HEK293 (cell line): ENCODE data around the gene C16orf95.

Experiments used
- CTCF ChIA-PET: fragments of 350-600 bp; formaldehyde crosslinking; extraction: SDS; loops from one replicate; lab custom pipeline; 2021; ENCODE audit warnings: antibody characterized with exemption; lab: Yijun Ruan, JAX
- POLR2A ChIA-PET: fragments of 300-600 bp; formaldehyde crosslinking; extraction: SDS; loops from one replicate; lab custom pipeline; 2020; ENCODE audit warnings: antibody characterized with exemption, inconsistent platforms; lab: Yijun Ruan, JAX
- H3K27ac ChIP-seq: fragments of 200-500 bp; sonication (Bioruptor generic); 2 replicates; pipeline ENCODE4 v1.5.1; 2014; ENCODE audit warnings: low read depth, low read length, control low read depth, inconsistent platforms; ENCODE audit errors: extremely low read depth
- H3K36me3 ChIP-seq, 2 experiments: fragments of 200-500 bp in 1 of 2; sonication (Bioruptor generic) in 1 of 2; 1 replicate in 1 of 2; 2 replicates in 1 of 2; pipeline ENCODE4 v1.5.1; 2014 to 2017; ENCODE audit warnings: inconsistent platforms in 2 of 2, low read length in 2 of 2; ENCODE audit not compliant: control insufficient read depth in 2 of 2, insufficient read depth in 1 of 2
- H3K4me1 ChIP-seq: fragments of 200-500 bp; sonication (Bioruptor generic); 2 replicates; pipeline ENCODE4 v1.5.1; 2014; ENCODE audit warnings: mild to moderate bottlenecking, low read length, inconsistent platforms; ENCODE audit not compliant: control insufficient read depth, insufficient read depth
- H3K4me3 ChIP-seq: 2 replicates; pipeline ENCODE4 v1.5.1; 2011; ENCODE audit warnings: low read depth, mild to moderate bottlenecking, control low read depth, low read length, moderate library complexity
- H3K9me3 ChIP-seq: fragments of 200-500 bp; sonication (Bioruptor generic); 2 replicates; pipeline ENCODE4 v1.5.1; 2014; ENCODE audit warnings: low read depth, low read length, inconsistent platforms; ENCODE audit not compliant: control insufficient read depth, insufficient read depth
- BCL6B ChIP-seq: fragments of 450-650 bp; formaldehyde crosslinking; IDR thresholded peaks from 2 replicates; pipeline ENCODE4 v1.5.1; 2017; ENCODE audit warnings: missing biosample characterization, missing genetic modification characterization
- GLIS1 ChIP-seq: fragments of 450-650 bp; formaldehyde crosslinking; IDR thresholded peaks from 2 replicates; pipeline ENCODE4 v1.5.1; 2016; ENCODE audit warnings: missing biosample characterization, missing genetic modification characterization
- KLF7 ChIP-seq: fragments of 450-650 bp; formaldehyde crosslinking; IDR thresholded peaks from 2 replicates; pipeline ENCODE4 v1.5.1; 2016; ENCODE audit warnings: missing biosample characterization, missing genetic modification characterization, borderline replicate concordance
- MYNN ChIP-seq: fragments of 450-650 bp; formaldehyde crosslinking; IDR thresholded peaks from 2 replicates; pipeline ENCODE4 v1.5.1; 2016; ENCODE audit warnings: missing biosample characterization, missing genetic modification characterization, borderline replicate concordance
- OVOL3 ChIP-seq: fragments of 450-650 bp; formaldehyde crosslinking; IDR thresholded peaks from 2 replicates; pipeline ENCODE4 v1.5.1; 2016; ENCODE audit warnings: missing biosample characterization, missing genetic modification characterization
- PATZ1 ChIP-seq: fragments of 450-650 bp; formaldehyde crosslinking; IDR thresholded peaks from 2 replicates; pipeline ENCODE4 v1.5.1; 2016; ENCODE audit warnings: missing biosample characterization, missing genetic modification characterization
- SCRT1 ChIP-seq: fragments of 450-650 bp; formaldehyde crosslinking; IDR thresholded peaks from 2 replicates; pipeline ENCODE4 v1.5.1; 2016; ENCODE audit warnings: missing biosample characterization, missing genetic modification characterization, borderline replicate concordance
- SCRT2 ChIP-seq: fragments of 450-650 bp; formaldehyde crosslinking; IDR thresholded peaks from 2 replicates; pipeline ENCODE4 v1.5.1; 2016; ENCODE audit warnings: missing biosample characterization, missing genetic modification characterization
- SP2 ChIP-seq: fragments of 450-650 bp; formaldehyde crosslinking; IDR thresholded peaks from 2 replicates; pipeline ENCODE4 v1.5.1; 2016; ENCODE audit warnings: missing biosample characterization, missing genetic modification characterization
- TRIM28 ChIP-seq: IDR thresholded peaks from 2 replicates; pipeline ENCODE4 v1.6.1; 2011; ENCODE audit warnings: low read length, control low read depth, borderline replicate concordance
- ZBTB8A ChIP-seq: fragments of 450-650 bp; formaldehyde crosslinking; IDR thresholded peaks from 2 replicates; pipeline ENCODE4 v1.5.1; 2016; ENCODE audit warnings: missing biosample characterization, missing genetic modification characterization
- ZNF132 ChIP-seq: fragments of 450-650 bp; formaldehyde crosslinking; IDR thresholded peaks from 2 replicates; pipeline ENCODE4 v1.5.1; 2017; ENCODE audit warnings: missing biosample characterization, missing genetic modification characterization, borderline replicate concordance
- ZNF133 ChIP-seq: fragments of 450-650 bp; formaldehyde crosslinking; IDR thresholded peaks from 2 replicates; pipeline ENCODE4 v1.5.1; 2016; ENCODE audit warnings: missing biosample characterization, missing genetic modification characterization
- ZNF362 ChIP-seq: fragments of 450-650 bp; formaldehyde crosslinking; IDR thresholded peaks from 2 replicates; pipeline ENCODE4 v1.5.1; 2016; ENCODE audit warnings: missing biosample characterization, missing genetic modification characterization
- ZNF404 ChIP-seq: fragments of 450-650 bp; formaldehyde crosslinking; IDR thresholded peaks from 2 replicates; pipeline ENCODE4 v1.5.1; 2017; ENCODE audit warnings: missing biosample characterization, missing genetic modification characterization
- ZNF473 ChIP-seq: fragments of 450-650 bp; formaldehyde crosslinking; IDR thresholded peaks from 2 replicates; pipeline ENCODE4 v1.5.1; 2017; ENCODE audit warnings: missing biosample characterization, missing genetic modification characterization
- ZNF488 ChIP-seq: fragments of 450-650 bp; formaldehyde crosslinking; IDR thresholded peaks from 2 replicates; pipeline ENCODE4 v1.5.1; 2016; ENCODE audit warnings: missing biosample characterization, missing genetic modification characterization
- ZNF510 ChIP-seq: fragments of 450-650 bp; formaldehyde crosslinking; IDR thresholded peaks from 2 replicates; pipeline ENCODE4 v1.5.1; 2018; ENCODE audit warnings: mild to moderate bottlenecking, missing genetic modification characterization, missing biosample characterization; ENCODE audit not compliant: insufficient replicate concordance
- ZNF518A ChIP-seq: fragments of 450-650 bp; formaldehyde crosslinking; conservative IDR thresholded peaks from 2 replicates; pipeline ENCODE4 v1.5.1; 2016; ENCODE audit warnings: low read depth, missing biosample characterization, missing genetic modification characterization
- ZNF701 ChIP-seq: fragments of 450-650 bp; formaldehyde crosslinking; IDR thresholded peaks from 2 replicates; pipeline ENCODE4 v1.5.1; 2016; ENCODE audit warnings: missing biosample characterization, missing genetic modification characterization
- ZNF777 ChIP-seq: fragments of 450-650 bp; formaldehyde crosslinking; IDR thresholded peaks from 2 replicates; pipeline ENCODE4 v1.5.1; 2017; ENCODE audit warnings: missing biosample characterization, missing genetic modification characterization, borderline replicate concordance
- ZNF785 ChIP-seq: fragments of 450-650 bp; formaldehyde crosslinking; IDR thresholded peaks from 2 replicates; pipeline ENCODE4 v1.5.1; 2016; ENCODE audit warnings: missing biosample characterization, missing genetic modification characterization
- ZXDB ChIP-seq: fragments of 450-650 bp; formaldehyde crosslinking; IDR thresholded peaks from 2 replicates; pipeline ENCODE4 v1.5.1; 2016; ENCODE audit warnings: missing biosample characterization, missing genetic modification characterization

C16orf95 gene

GRCh38 chr16:87353613-87354012, 36.4 kb upstream of the C16orf95 start:
- no peak for TF ChIP-seq SCRT1 (tag by site-specific recombination)
- TF ChIP-seq PATZ1, result no peak
- TF ChIP-seq ZNF133 (tag by site-specific recombination), result no peak
- TF ChIP-seq ZNF362, result no peak
- no peak for TF ChIP-seq MYNN
- TF ChIP-seq ZNF404, result no peak
- no peak for TF ChIP-seq SP2
- no peak for TF ChIP-seq KLF7 (tag by site-specific recombination)
- TF ChIP-seq ZNF701 (tag by site-specific recombination), result no peak
- no peaks in the 10 kb centered on the region for H3K4me1 ChIP-seq
- CTCF ChIA-PET, result no interaction called here
- POLR2A ChIA-PET, result no interaction called here
- peaks cover 0 to 29% of the 10 kb centered on the region in 2 experiments; a peak in 2 of 3 replicates for H3K36me3 ChIP-seq
- H3K4me3 ChIP-seq, result no peak overlapping the region
- H3K27ac ChIP-seq, result no peak overlapping the region
- no peaks in the 10 kb centered on the region for H3K9me3 ChIP-seq

- Histone ChIP-seq H3K4me3 (no peak overlapping the region), H3K36me3 (peaks cover 0 to 28% of the 10 kb centered on the region in 2 experiments; a peak in 2 of 3 replicates), H3K4me1 (no peaks in the 10 kb centered on the region), H3K27ac (no peak overlapping the region), H3K9me3 (no peaks in the 10 kb centered on the region)
- POLR2A ChIA-PET, result no interaction called here
- TF ChIP-seq SCRT2 (tag by site-specific recombination), result peak; percentile 45; the same call in 1 of the 2 replicates
- no peak for TF ChIP-seq ZBTB8A (tag by site-specific recombination)
- CTCF ChIA-PET, result no interaction called here
Measured at GRCh38 chr16:87352818-87353217, 35.6 kb upstream of the C16orf95 start.

- ChIA-PET CTCF (interaction anchor here (0.7 kb wide), 1 partner anchor 505 kb away, joined by 3 read pairs; no protein-coding TSS in a partner anchor), POLR2A (no interaction called here)
- Histone ChIP-seq H3K36me3 (peaks cover 0 to 26% of the 10 kb centered on the region in 2 experiments; a peak in 2 of 3 replicates), H3K4me3 (no peak overlapping the region), H3K27ac (no peak overlapping the region), H3K9me3 (no peaks in the 10 kb centered on the region), H3K4me1 (no peaks in the 10 kb centered on the region)
- no peak for TF ChIP-seq ZNF510 (tag by site-specific recombination)
- TF ChIP-seq GLIS1 (tag by site-specific recombination), result no peak
- TF ChIP-seq KLF7 (tag by site-specific recombination), result no peak
- TF ChIP-seq ZNF488, result no peak
- no peak for TF ChIP-seq OVOL3
- no peak for TF ChIP-seq ZNF785 (tag by site-specific recombination)
- no peak for TF ChIP-seq ZNF473 (tag by site-specific recombination)
- TF ChIP-seq BCL6B (tag by site-specific recombination), result no peak
- no peak for TF ChIP-seq ZNF133 (tag by site-specific recombination)
- no peak for TF ChIP-seq TRIM28
- TF ChIP-seq ZXDB (tag by site-specific recombination), result no peak
- no peak for TF ChIP-seq ZNF518A (tag by site-specific recombination)
- TF ChIP-seq ZNF777 (tag by site-specific recombination), result no peak
- no peak for TF ChIP-seq ZNF132 (tag by site-specific recombination)
Measured at GRCh38 chr16:87351320-87351698, 34.1 kb upstream of the C16orf95 start.
